ENCODE measurements around the gene LPCAT3. TPM values are rescaled to one million over a fixed set of nuclear protein-coding genes. Genes with fewer than 3 reads are reported as not detected.

The LPCAT3 gene
- total and polyA plus RNA-seq, 2 of the 13 experiments (the other 11 are each of a cell fraction or from before 2014, with no cell fraction given) = 44.5 to 64.3 TPM

- TF ChIP-seq DDIT3 (CRISPR knock-in tag; IDR thresholded peaks at IDR 0.05) (no peak), TEAD3 (CRISPR knock-in tag; optimal IDR thresholded peaks at IDR 0.05; ENCODE audit: borderline replicate concordance) (peak; percentile 87), ZNF775 (CRISPR knock-in tag; IDR thresholded peaks at IDR 0.05; ENCODE audit: borderline replicate concordance) (no peak), TFDP2 (CRISPR knock-in tag; IDR thresholded peaks at IDR 0.05) (no peak), ZMYM2 (CRISPR knock-in tag; IDR thresholded peaks at IDR 0.05) (no peak), ZSCAN29 (CRISPR knock-in tag; conservative IDR thresholded peaks at IDR 0.05) (no peak), CC2D1A (CRISPR knock-in tag; IDR thresholded peaks at IDR 0.05) (no peak), ZC3H13 (CRISPR knock-in tag; IDR thresholded peaks at IDR 0.05) (no peak), ZFAT (CRISPR knock-in tag; conservative IDR thresholded peaks at IDR 0.05) (no peak), TFDP1 (CRISPR knock-in tag; IDR thresholded peaks at IDR 0.05; ENCODE audit: borderline replicate concordance) (no peak), ZNF121 (CRISPR knock-in tag; IDR thresholded peaks at IDR 0.05) (no peak), TBL1XR1 (IDR thresholded peaks at IDR 0.05; ENCODE audit: borderline replicate concordance, low read length, partially characterized antibody) (peak; percentile 50), TMF1 (CRISPR knock-in tag; IDR thresholded peaks at IDR 0.05; ENCODE audit: low read depth) (no peak), ZBTB40 (IDR thresholded peaks at IDR 0.05) (no peak), ZBTB40 (CRISPR knock-in tag; IDR thresholded peaks at IDR 0.05) (no peak), ZNF350 (CRISPR knock-in tag; IDR thresholded peaks at IDR 0.05; ENCODE audit: borderline replicate concordance, low read depth) (no peak)
- TF ChIP-seq, protein P1, sequence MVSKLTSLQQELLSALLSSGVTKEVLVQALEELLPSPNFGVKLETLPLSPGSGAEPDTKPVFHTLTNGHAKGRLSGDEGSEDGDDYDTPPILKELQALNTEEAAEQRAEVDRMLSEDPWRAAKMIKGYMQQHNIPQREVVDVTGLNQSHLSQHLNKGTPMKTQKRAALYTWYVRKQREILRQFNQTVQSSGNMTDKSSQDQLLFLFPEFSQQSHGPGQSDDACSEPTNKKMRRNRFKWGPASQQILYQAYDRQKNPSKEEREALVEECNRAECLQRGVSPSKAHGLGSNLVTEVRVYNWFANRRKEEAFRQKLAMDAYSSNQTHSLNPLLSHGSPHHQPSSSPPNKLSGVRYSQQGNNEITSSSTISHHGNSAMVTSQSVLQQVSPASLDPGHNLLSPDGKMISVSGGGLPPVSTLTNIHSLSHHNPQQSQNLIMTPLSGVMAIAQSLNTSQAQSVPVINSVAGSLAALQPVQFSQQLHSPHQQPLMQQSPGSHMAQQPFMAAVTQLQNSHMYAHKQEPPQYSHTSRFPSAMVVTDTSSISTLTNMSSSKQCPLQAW (CRISPR knock-in tag; IDR thresholded peaks at IDR 0.05) = peak; percentile 70
Observed at GRCh38 chr12:7060353-7060954, 42.2 kb upstream of the LPCAT3 start, which contains the start of gene C1S (continued).

Data from HepG2 (cell line).